Astrocyte of the spinal cord (primary cell): ENCODE data around the gene CFAP46.

Experiments used
- DNase-seq: peaks from one replicate; pipeline ENCODE4 v3.0.0; 2011; ENCODE audit warnings: low read depth, low spot score
- H3K4me3 ChIP-seq: 2 replicates; pipeline ENCODE4 v1.5.1; 2011; ENCODE audit warnings: low read depth, mild to moderate bottlenecking, low read length, moderate library complexity
- in situ Hi-C: cut with HindIII; loops from 2 replicates; pipeline ENCODE4 v1.10.0; 2017; ENCODE audit warnings: low sequenced_read_pairs
- TF ChIP-seq, protein P1 (sequence below): IDR thresholded peaks from 2 replicates; pipeline ENCODE4 v1.5.1; 2012; ENCODE audit warnings: low read depth, mild to moderate bottlenecking, low read length, inconsistent platforms

The CFAP46 gene

DNA sequence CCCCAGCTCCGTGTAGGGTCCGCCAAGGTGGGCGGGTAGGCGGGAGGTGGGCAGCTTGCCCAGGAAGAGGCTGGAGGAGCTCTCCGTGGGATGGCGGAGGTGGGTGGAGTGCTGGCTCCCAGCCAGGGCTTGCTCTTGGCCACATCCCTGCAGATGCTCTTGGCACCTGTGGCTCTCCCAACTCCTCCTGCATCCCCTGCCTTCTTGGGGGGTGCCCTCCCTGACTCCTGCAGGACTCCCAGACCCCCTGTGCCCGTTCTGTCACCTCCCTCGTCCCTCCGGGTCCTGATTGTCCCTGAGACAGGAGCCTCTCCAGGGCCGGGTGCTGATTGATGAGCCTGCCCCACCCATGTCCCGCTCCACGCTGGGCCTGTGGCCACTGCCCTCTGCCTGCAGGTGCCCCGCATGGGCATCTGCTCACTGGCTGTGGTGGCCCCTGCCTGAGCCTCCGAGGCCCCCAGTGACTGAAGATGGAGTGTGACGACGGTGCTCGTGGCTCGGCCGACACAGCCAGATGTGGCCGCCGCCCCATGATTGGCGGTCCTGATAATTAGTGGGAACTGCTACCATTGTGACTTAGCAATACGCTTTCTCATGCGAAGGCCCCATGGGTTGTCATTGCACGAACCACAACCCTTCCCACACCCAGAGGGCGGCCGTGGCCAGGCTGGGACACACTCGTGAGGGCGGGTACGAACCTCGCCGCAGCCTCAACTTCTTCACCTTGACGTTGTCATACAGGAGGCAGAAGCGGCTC, 23.6 kb downstream of the CFAP46 start:
- no peak overlapping the region for H3K4me3 ChIP-seq
- no peak for DNase-seq
- in situ Hi-C loops = no loop called here

GRCh38 chr10:132918264-132918616, 24.1 kb downstream of the CFAP46 start:
- TF ChIP-seq, protein P1, sequence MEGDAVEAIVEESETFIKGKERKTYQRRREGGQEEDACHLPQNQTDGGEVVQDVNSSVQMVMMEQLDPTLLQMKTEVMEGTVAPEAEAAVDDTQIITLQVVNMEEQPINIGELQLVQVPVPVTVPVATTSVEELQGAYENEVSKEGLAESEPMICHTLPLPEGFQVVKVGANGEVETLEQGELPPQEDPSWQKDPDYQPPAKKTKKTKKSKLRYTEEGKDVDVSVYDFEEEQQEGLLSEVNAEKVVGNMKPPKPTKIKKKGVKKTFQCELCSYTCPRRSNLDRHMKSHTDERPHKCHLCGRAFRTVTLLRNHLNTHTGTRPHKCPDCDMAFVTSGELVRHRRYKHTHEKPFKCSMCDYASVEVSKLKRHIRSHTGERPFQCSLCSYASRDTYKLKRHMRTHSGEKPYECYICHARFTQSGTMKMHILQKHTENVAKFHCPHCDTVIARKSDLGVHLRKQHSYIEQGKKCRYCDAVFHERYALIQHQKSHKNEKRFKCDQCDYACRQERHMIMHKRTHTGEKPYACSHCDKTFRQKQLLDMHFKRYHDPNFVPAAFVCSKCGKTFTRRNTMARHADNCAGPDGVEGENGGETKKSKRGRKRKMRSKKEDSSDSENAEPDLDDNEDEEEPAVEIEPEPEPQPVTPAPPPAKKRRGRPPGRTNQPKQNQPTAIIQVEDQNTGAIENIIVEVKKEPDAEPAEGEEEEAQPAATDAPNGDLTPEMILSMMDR = no peak
- in situ Hi-C loops = no loop called here
- no peak for DNase-seq

More for the DNA sequence above, 23.6 kb downstream of the CFAP46 start:
- TF ChIP-seq, protein P1 = no peak

DNA sequence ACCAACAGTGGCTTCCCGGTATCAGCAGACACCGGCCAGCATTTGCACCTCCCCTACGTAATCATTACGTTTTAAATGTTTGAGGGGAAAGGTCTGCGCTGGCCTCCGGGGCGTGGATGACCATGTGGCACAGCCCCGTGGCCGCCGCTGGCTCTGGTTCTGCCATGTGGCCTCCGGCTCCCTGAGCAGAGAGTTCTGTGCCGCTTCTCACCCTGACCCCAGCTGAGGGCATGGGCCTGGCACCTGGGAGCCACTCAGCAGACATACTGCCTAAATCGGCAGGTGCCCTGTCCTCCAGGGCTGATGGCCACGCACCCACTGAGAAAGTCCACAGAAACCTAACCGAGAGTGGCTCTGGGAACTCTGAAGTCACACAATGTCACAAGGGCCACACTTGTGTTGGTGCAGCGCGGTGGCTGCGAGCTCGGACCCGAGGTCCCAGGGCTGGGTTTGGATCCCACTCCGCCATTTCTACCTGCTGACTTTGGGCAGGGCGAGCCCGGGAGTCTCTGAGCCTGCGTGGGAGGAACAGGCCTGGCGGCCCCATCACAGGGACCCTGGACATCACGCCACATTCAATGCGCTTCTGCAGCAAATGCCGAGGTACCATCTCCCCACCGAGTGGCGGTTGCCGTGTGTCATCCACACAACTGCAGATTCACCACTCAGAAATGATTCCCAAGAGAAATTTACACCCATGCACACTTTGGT, 25.3 kb downstream of the CFAP46 start:
- DNase-seq = no peak
- no peak overlapping the region for H3K4me3 ChIP-seq
- in situ Hi-C loops = no loop called here
- TF ChIP-seq, protein P1 = no peak

More at GRCh38 chr10:132918264-132918616, 24.1 kb downstream of the CFAP46 start:
- no peak overlapping the region for H3K4me3 ChIP-seq

DNA sequence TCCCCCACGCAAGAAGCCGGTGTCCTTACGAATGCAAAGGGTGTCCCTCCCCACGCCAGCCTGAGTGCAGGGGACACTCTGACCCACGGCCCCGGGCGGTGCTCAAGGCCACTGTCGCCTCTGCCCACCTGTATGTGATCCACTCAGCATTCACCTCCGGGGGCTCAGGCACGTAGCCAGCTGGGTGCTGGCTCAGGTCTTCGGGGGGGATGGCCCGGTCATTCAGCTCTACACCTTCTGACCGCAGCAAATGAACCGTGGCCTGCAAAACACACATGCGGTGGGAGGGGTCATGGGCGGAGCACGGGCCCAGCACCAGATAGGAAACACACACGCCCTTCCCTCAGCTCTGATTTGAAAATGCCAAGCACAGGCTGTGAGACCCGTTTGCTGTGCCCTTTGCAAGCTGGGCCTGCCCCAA, 25.9 kb downstream of the CFAP46 start:
- TF ChIP-seq, protein P1 = no peak
- no peak overlapping the region for H3K4me3 ChIP-seq
- in situ Hi-C loops = no loop called here
- DNase-seq = no peak

- no peak overlapping the region for H3K4me3 ChIP-seq
- TF ChIP-seq, protein P1 = no peak
- no peak for DNase-seq
- in situ Hi-C loops = no loop called here
Observed at GRCh38 chr10:132915411-132915810, 27.0 kb downstream of the CFAP46 start.

GRCh38 chr10:132914732-132915131, 27.6 kb downstream of the CFAP46 start:
- no peak for DNase-seq
- H3K4me3 ChIP-seq = no peak overlapping the region
- TF ChIP-seq, protein P1 = no peak
- in situ Hi-C loops = no loop called here
